ENCODE results near the gene PAPPA. TPM values are rescaled to one million over a fixed set of nuclear protein-coding genes. Genes with fewer than 3 reads are reported as not detected.

PAPPA gene
- total RNA-seq, 1 experiment from 2014 or later, result 0.17 TPM

DNA sequence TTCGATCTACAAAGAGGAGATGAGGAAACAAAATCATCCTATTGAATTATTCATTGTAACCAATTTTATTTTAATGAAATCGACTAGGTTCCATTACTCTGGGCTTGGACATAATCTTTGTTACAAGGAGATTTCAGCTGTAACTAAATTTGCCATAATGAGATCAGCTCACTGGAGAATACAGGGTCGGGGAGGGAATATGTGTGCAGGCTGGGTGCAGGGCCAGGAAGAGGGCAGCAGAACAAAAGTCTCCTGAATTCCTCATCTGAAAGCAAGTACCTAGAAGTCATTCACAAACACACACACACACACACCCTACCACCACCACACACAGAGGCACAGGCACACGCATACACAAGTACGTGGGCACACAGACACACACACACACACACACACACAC is 151.2 kb downstream of the PAPPA start:
- Histone ChIP-seq H3T11ph (ENCODE audit: low read length) (no peak overlapping the region), H3K4ac (ENCODE audit: low read depth, low read length) (no peak overlapping the region), H3K27me3 (ENCODE audit: insufficient read depth, low read length) (no peaks in the 10 kb centered on the region), H4K8ac (replicated peaks; ENCODE audit: insufficient read length, low read depth, low read length) (no peak overlapping the region), H4K91ac (ENCODE audit: insufficient read length, low read depth, low read length) (peak overlapping the region; percentile 3), H2AFZ (ENCODE audit: low read length) (no peak overlapping the region), H3K23ac (ENCODE audit: insufficient read length, low read depth, low read length) (no peak overlapping the region), H3K4me2 (ENCODE audit: insufficient read depth, insufficient read length, low read length) (no peak overlapping the region), H3K18ac (ENCODE audit: insufficient read length, low read depth, low read length) (no peak overlapping the region), H3K27ac (ENCODE audit: insufficient read length, low read depth, low read length) (no peak overlapping the region), H3K9me3 (ENCODE audit: control insufficient read depth, low read depth, low read length) (no peaks in the 10 kb centered on the region), H4K5ac (ENCODE audit: insufficient read length, low read depth, low read length) (no peak overlapping the region), H3K14ac (ENCODE audit: insufficient read depth, low read length) (no peak overlapping the region), H3K23me2 (ENCODE audit: insufficient read length, low read depth, low read length, poor library complexity, severe bottlenecking) (no peaks in the 10 kb centered on the region), H3K4me1 (ENCODE audit: insufficient read depth, low read length) (peaks cover 12% of the 10 kb centered on the region), H3K79me2 (ENCODE audit: insufficient read depth, low read length) (no peaks in the 10 kb centered on the region), H2BK12ac (ENCODE audit: insufficient read length, low read depth, low read length) (no peak overlapping the region), H2BK20ac (ENCODE audit: low read depth, low read length, poor library complexity, severe bottlenecking) (no peak overlapping the region), H3K9ac (ENCODE audit: extremely low read depth, insufficient read length, low read length) (no peak overlapping the region), H2BK15ac (ENCODE audit: low read depth, low read length) (no peak overlapping the region), H3K79me1 (ENCODE audit: insufficient read depth, low read depth, low read length, poor library complexity, severe bottlenecking) (no peaks in the 10 kb centered on the region), H2AK5ac (ENCODE audit: insufficient read length, low read length) (no peak overlapping the region), H4K20me1 (ENCODE audit: control insufficient read depth, insufficient read depth, insufficient read length) (no peaks in the 10 kb centered on the region), H3K56ac (ENCODE audit: insufficient read length, low read depth, low read length) (no peak overlapping the region), H2BK120ac (ENCODE audit: low read depth, low read length, poor library complexity, severe bottlenecking) (no peak overlapping the region), H2BK5ac (ENCODE audit: insufficient read length, low read length) (no peak overlapping the region)
- DNase-seq, result no peak
- WGBS (ENCODE audit: extremely low coverage, insufficient read length, low lambda C conversion rate), result no CpG with 5 or more reads among the region's 5 CpGs
- Mint-ChIP-seq H3K27ac (peak overlapping the region in 1 of 3 experiments; percentile 61; a peak in 2 of 7 replicates), H3K4me3 (peak overlapping the region in 1 of 2 experiments; percentile 45; a peak in 2 of 5 replicates), H3K36me3 (ENCODE audit: insufficient read depth in 1 of 3, low read depth in 3 of 3) (no peaks in the 10 kb centered on the region), H3K27me3 (ENCODE audit: low read depth) (peaks cover 18% of the 10 kb centered on the region), H3K4me1 (peaks cover 26 to 28% of the 10 kb centered on the region in 2 experiments), H3K9me3 (no peaks in the 10 kb centered on the region)
- TF ChIP-seq CTCF (conservative IDR thresholded peaks at IDR 0.05), result no peak

Data from H9 (cell line).